HL-60/S4 treated with retinoic acid at 250 ng/mL for 4 days and 3 days (cell line): ENCODE measurements around the gene SAE1.

Experiments
- in situ Hi-C: fragments of 300-500 bp; cut with MboI; formaldehyde crosslinking; loops from 2 replicates; pipeline ENCODE4 v1.7.0; 2022; ENCODE audit warnings: low sequenced_read_pairs

SAE1 gene

GRCh38 chr19:47209319-47210179 is 78.9 kb downstream of the SAE1 start:
- in situ Hi-C loops = no loop called here

GRCh38 chr19:47210180-47210490 is 79.5 kb downstream of the SAE1 start:
- in situ Hi-C loops = no loop called here

GRCh38 chr19:47210689-47211316 is 80.2 kb downstream of the SAE1 start:
- in situ Hi-C loops = no loop called here

- in situ Hi-C loops = no loop called here
Measured at GRCh38 chr19:47215581-47215980, 84.9 kb downstream of the SAE1 start.

- in situ Hi-C loops = no loop called here
Measured at GRCh38 chr19:47221080-47221841, 90.6 kb downstream of the SAE1 start.

- in situ Hi-C loops = no loop called here
Measured at GRCh38 chr19:47221890-47222289, 91.3 kb downstream of the SAE1 start.

- in situ Hi-C loops = no loop called here
Measured at GRCh38 chr19:47225746-47226425, 95.3 kb downstream of the SAE1 start.

GRCh38 chr19:47226426-47227351 is 96.1 kb downstream of the SAE1 start:
- in situ Hi-C loops = no loop called here

- in situ Hi-C loops = no loop called here
Measured at GRCh38 chr19:47227352-47228167, 96.9 kb downstream of the SAE1 start.

- in situ Hi-C loops = no loop called here
Measured at GRCh38 chr19:47228168-47228936, 97.7 kb downstream of the SAE1 start.

- in situ Hi-C loops = no loop called here
Measured at GRCh38 chr19:47228937-47229675, 98.5 kb downstream of the SAE1 start.

GRCh38 chr19:47229676-47230053 is 99.0 kb downstream of the SAE1 start:
- in situ Hi-C loops = no loop called here

- in situ Hi-C loops = no loop called here
Measured at GRCh38 chr19:47230054-47230920, 99.7 kb downstream of the SAE1 start.

GRCh38 chr19:47230921-47231214 is 100.2 kb downstream of the SAE1 start, which contains the start of gene BBC3:
Gene BBC3 (minus strand): TSS chr19:47231199. CDS start chr19:47228431, 2,768 bp downstream.
- in situ Hi-C loops = no loop called here

- in situ Hi-C loops = no loop called here
Measured at GRCh38 chr19:47231215-47232054, 100.8 kb downstream of the SAE1 start.
